NCI-H2081 (cell line): Measurements from ENCODE around the gene ELFN1.

Experiments used
- DNase-seq, 2 experiments: peaks; one replicate each; lab custom pipeline; 2025; lab: John Stamatoyannopoulos, UW

ELFN1 gene

DNA sequence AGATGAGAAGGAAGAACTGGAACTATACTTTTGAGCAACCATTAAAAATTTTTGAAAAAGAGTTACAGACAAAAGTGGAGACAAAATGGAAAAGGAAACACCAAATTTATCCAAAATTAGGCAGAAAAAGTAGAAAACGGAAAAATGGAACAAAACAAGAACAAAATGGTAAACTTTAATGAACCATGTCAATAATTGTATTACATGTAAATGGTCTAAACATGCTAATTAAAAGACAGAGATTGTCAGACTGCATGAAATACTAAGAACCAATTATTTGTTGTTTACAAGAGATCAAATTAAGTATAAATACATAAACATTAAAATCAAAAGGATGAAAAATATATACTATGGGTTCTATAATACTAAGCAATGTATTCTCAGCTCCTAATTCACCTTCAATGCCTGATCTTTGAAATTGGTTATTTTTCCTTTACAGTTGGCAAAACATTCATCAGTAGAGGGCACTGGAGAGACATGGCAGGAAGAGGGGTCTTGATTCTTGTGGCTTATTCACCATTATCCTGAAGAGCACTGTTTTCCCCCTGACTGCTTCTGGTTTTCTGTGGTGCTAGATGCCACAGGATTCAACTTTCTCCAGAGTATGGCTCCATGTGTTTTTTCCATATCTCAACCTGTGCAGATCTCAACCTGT is 124.9 kb downstream of the ELFN1 start:
- peak; percentile 7 to 35 for DNase-seq
